ENCODE results near the gene GPC6. TPM values are rescaled to one million over a fixed set of nuclear protein-coding genes. Genes with fewer than 3 reads are reported as not detected.
"Not testable (repeated sequence)": the region's sequence is repeated elsewhere in the genome, so short reads cannot be mapped to it uniquely, and the experiment has no call there.

Gene GPC6
- total RNA-seq, 2 donors from 2014 or later, result 1.6 to 4.0 TPM

- no peak for TF ChIP-seq POLR2A (IDR thresholded peaks at IDR 0.05)
- TF ChIP-seq, protein P1, sequence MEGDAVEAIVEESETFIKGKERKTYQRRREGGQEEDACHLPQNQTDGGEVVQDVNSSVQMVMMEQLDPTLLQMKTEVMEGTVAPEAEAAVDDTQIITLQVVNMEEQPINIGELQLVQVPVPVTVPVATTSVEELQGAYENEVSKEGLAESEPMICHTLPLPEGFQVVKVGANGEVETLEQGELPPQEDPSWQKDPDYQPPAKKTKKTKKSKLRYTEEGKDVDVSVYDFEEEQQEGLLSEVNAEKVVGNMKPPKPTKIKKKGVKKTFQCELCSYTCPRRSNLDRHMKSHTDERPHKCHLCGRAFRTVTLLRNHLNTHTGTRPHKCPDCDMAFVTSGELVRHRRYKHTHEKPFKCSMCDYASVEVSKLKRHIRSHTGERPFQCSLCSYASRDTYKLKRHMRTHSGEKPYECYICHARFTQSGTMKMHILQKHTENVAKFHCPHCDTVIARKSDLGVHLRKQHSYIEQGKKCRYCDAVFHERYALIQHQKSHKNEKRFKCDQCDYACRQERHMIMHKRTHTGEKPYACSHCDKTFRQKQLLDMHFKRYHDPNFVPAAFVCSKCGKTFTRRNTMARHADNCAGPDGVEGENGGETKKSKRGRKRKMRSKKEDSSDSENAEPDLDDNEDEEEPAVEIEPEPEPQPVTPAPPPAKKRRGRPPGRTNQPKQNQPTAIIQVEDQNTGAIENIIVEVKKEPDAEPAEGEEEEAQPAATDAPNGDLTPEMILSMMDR (IDR thresholded peaks at IDR 0.05), result no peak
- intact Hi-C loops (cut with DNase I), result no loop called here
Measured at GRCh38 chr13:93193682-93194081, 32.9 kb upstream of the GPC6 start.

GRCh38 chr13:93199856-93200255 lies 26.8 kb upstream of the GPC6 start:
- no peak overlapping the region for H3K27ac ChIP-seq
- H3K27me3 ChIP-seq, result no peaks in the 10 kb centered on the region
- intact Hi-C loops (cut with DNase I), result no loop called here
- 65 to 76% methylated on average over 1 of the region's 1 CpG for WGBS, 2 donors
- no peaks in the 10 kb centered on the region for H3K9me3 ChIP-seq
- no peaks in the 10 kb centered on the region for H3K4me1 ChIP-seq
- no peak for ATAC-seq
- no peaks in the 10 kb centered on the region for H3K36me3 ChIP-seq (replicated peaks in 1 of 2; ENCODE audit: insufficient read depth in 1 of 2, low read depth in 2 of 2)
- TF ChIP-seq POLR2A (IDR thresholded peaks at IDR 0.05), result no peak
- TF ChIP-seq, protein P1 (IDR thresholded peaks at IDR 0.05), result no peak
- DNase-seq, result no peak
- H3K4me3 ChIP-seq, result no peak overlapping the region

More at GRCh38 chr13:93193682-93194081, 32.9 kb upstream of the GPC6 start:
- Histone ChIP-seq H3K9me3 (no peaks in the 10 kb centered on the region), H3K4me3 (no peak overlapping the region), H3K27ac (no peak overlapping the region), H3K27me3 (no peaks in the 10 kb centered on the region), H3K4me1 (no peaks in the 10 kb centered on the region), H3K36me3 (replicated peaks in 1 of 2; ENCODE audit: insufficient read depth in 1 of 2, low read depth in 2 of 2) (no peaks in the 10 kb centered on the region)
- ATAC-seq (no peak), DNase-seq (no peak)
- WGBS, 2 donors, result 83 to 84% methylated on average over 4 of the region's 4 CpGs

GRCh38 chr13:93200626-93201025 lies 26.0 kb upstream of the GPC6 start:
- H3K9me3 ChIP-seq, result no peaks in the 10 kb centered on the region
- H3K27ac ChIP-seq, result no peak overlapping the region
- TF ChIP-seq, protein P1 (IDR thresholded peaks at IDR 0.05), result no peak
- TF ChIP-seq POLR2A (IDR thresholded peaks at IDR 0.05), result no peak
- no peak for DNase-seq
- no peaks in the 10 kb centered on the region for H3K27me3 ChIP-seq
- intact Hi-C loops (cut with DNase I), result no loop called here
- no peak overlapping the region for H3K4me3 ChIP-seq
- no peak for ATAC-seq
- H3K36me3 ChIP-seq (replicated peaks in 1 of 2; ENCODE audit: insufficient read depth in 1 of 2, low read depth in 2 of 2), result no peaks in the 10 kb centered on the region
- no peaks in the 10 kb centered on the region for H3K4me1 ChIP-seq

GRCh38 chr13:93201992-93202558 lies 24.5 kb upstream of the GPC6 start:
- ATAC-seq, result no peak
- Histone ChIP-seq H3K9me3 (no peaks in the 10 kb centered on the region), H3K36me3 (replicated peaks in 1 of 2; ENCODE audit: insufficient read depth in 1 of 2, low read depth in 2 of 2) (no peaks in the 10 kb centered on the region), H3K4me3 (no peak overlapping the region), H3K27ac (no peak overlapping the region), H3K27me3 (no peaks in the 10 kb centered on the region), H3K4me1 (no peaks in the 10 kb centered on the region)
- intact Hi-C loops (cut with DNase I), result no loop called here
- no peak for TF ChIP-seq POLR2A (IDR thresholded peaks at IDR 0.05)
- TF ChIP-seq, protein P1 (IDR thresholded peaks at IDR 0.05), result no peak
- no peak for DNase-seq
- 29 to 52% methylated on average over 1 of the region's 1 CpG for WGBS, 2 donors

GRCh38 chr13:93206778-93207392 lies 19.7 kb upstream of the GPC6 start:
- intact Hi-C loops (cut with DNase I); DNase-seq: not testable (repeated sequence)

More at GRCh38 chr13:93206778-93207392, 19.7 kb upstream of the GPC6 start:
- 80 to 86% methylated on average over 24 of the region's 24 CpGs for WGBS, 2 donors
- not testable (repeated sequence) for H3K9me3 ChIP-seq; H3K27ac ChIP-seq; H3K4me1 ChIP-seq; H3K36me3 ChIP-seq (replicated peaks in 1 of 2; ENCODE audit: insufficient read depth in 1 of 2, low read depth in 2 of 2); ATAC-seq; H3K27me3 ChIP-seq; H3K4me3 ChIP-seq
